ENCODE results near the gene RNFT2. TPM values are rescaled to one million over a fixed set of nuclear protein-coding genes. Genes with fewer than 3 reads are reported as not detected.
A peak's percentile ranks its signal among the peaks of the same experiment; 100 is the strongest.

The RNFT2 gene
- total RNA-seq, 4 donors from 2014 or later: 0.68 to 1.2 (median 1.2) TPM; not detected in 1

DNA sequence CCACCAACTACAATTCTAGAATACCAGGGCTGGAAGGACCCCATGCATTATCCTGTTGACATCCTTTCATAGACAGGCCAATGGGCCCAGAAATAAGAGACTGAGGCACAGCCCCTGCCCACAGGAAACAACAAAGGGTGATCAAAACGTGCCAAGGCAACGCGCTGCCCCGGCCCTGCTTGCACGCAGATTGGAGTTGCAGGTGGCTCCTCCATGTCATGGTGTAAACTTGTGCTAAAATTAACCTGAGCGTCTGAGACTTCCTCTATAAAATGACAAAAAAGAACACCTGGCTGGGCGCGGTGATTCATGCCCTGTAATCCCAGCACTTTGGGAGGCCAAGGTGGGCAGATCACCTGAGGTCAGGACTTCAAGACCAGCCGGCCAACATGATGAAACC is 30.4 kb upstream of the RNFT2 start:
- WGBS, 2 donors: 90 to 93% methylated on average over 9 of the region's 9 CpGs
- H3K4me3 ChIP-seq (ENCODE audit: low read depth, poor library complexity, severe bottlenecking): no peak overlapping the region
- TF ChIP-seq, protein P1, sequence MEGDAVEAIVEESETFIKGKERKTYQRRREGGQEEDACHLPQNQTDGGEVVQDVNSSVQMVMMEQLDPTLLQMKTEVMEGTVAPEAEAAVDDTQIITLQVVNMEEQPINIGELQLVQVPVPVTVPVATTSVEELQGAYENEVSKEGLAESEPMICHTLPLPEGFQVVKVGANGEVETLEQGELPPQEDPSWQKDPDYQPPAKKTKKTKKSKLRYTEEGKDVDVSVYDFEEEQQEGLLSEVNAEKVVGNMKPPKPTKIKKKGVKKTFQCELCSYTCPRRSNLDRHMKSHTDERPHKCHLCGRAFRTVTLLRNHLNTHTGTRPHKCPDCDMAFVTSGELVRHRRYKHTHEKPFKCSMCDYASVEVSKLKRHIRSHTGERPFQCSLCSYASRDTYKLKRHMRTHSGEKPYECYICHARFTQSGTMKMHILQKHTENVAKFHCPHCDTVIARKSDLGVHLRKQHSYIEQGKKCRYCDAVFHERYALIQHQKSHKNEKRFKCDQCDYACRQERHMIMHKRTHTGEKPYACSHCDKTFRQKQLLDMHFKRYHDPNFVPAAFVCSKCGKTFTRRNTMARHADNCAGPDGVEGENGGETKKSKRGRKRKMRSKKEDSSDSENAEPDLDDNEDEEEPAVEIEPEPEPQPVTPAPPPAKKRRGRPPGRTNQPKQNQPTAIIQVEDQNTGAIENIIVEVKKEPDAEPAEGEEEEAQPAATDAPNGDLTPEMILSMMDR (IDR thresholded peaks at IDR 0.05): no peak
- no peak for TF ChIP-seq POLR2A (IDR thresholded peaks at IDR 0.05)
- DNase-seq (ENCODE audit: low spot score in 2 of 2): no peak
- intact Hi-C loops (cut with DNase I; ENCODE audit: low total_unique reads): no loop called here

DNA sequence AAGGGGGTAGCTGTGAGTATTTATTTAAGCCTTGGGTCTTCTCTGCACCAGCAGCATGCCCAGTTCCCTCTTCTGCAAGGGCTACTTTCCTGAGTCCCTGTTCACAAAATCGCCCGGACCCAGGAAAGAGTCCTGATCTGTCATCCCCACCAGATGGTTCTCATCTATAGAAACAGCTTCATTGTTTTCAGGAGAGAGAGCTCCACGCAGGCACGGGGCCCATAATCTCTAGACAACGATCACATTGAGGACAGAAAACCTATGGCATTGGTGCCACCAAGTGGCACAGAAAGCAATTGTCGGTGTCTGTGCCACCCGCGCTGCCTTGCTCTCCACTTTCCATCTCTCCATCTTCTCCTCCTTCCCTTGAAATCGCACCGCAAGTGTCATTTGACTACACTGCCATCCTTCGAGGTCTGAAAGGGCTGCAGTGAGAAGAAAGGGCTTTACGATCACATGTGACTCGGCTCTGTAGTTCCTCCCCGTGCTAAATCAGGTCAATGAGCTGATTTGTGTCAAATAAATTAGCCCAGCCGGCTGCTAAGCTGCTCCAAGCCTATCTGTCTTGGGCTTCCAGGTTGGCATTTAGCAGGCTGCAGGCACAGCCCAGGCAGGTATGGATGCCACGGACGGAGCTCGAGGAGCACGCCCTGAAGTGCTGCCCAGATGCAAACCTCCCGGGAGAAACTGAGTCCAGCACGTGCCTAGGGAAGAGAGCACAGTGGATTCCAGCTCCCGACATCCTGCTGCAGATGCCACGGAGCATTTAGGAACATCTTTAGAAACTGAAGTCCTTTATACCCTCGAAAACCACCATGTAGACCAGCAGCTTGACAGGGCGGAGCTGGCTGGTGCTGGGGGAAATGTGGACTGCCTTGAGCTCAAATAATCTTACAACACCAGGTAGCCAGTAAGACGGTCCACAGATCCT is 29.0 kb upstream of the RNFT2 start:
- intact Hi-C loops (cut with DNase I; ENCODE audit: low total_unique reads): no loop called here
- H3K4me3 ChIP-seq (ENCODE audit: low read depth, poor library complexity, severe bottlenecking): no peak overlapping the region
- TF ChIP-seq POLR2A (IDR thresholded peaks at IDR 0.05): no peak
- TF ChIP-seq, protein P1 (IDR thresholded peaks at IDR 0.05): peak in 1 of 3 donors; percentile 52
- 14 to 17% methylated on average over 26 of the region's 26 CpGs for WGBS, 2 donors
- DNase-seq (ENCODE audit: low spot score in 2 of 2): peak in 1 of 2 donors; percentile 38

GRCh38 chr12:116709768-116710167 is 28.3 kb upstream of the RNFT2 start:
- no peak for DNase-seq (ENCODE audit: low spot score in 2 of 2)
- H3K4me3 ChIP-seq (ENCODE audit: low read depth, poor library complexity, severe bottlenecking): no peak overlapping the region
- TF ChIP-seq, protein P1 (IDR thresholded peaks at IDR 0.05): no peak
- TF ChIP-seq POLR2A (IDR thresholded peaks at IDR 0.05): no peak
- 65 to 79% methylated on average over 10 of the region's 10 CpGs for WGBS, 2 donors
- intact Hi-C loops (cut with DNase I; ENCODE audit: low total_unique reads): no loop called here

GRCh38 chr12:116710370-116711150 is 27.6 kb upstream of the RNFT2 start:
- DNase-seq (ENCODE audit: low spot score in 2 of 2): no peak
- intact Hi-C loops (cut with DNase I; ENCODE audit: low total_unique reads): no loop called here
- TF ChIP-seq, protein P1 (IDR thresholded peaks at IDR 0.05): no peak
- TF ChIP-seq POLR2A (IDR thresholded peaks at IDR 0.05): no peak
- WGBS, 2 donors: 54 to 60% methylated on average over 8 of the region's 8 CpGs
- H3K4me3 ChIP-seq (ENCODE audit: low read depth, poor library complexity, severe bottlenecking): no peak overlapping the region

DNA sequence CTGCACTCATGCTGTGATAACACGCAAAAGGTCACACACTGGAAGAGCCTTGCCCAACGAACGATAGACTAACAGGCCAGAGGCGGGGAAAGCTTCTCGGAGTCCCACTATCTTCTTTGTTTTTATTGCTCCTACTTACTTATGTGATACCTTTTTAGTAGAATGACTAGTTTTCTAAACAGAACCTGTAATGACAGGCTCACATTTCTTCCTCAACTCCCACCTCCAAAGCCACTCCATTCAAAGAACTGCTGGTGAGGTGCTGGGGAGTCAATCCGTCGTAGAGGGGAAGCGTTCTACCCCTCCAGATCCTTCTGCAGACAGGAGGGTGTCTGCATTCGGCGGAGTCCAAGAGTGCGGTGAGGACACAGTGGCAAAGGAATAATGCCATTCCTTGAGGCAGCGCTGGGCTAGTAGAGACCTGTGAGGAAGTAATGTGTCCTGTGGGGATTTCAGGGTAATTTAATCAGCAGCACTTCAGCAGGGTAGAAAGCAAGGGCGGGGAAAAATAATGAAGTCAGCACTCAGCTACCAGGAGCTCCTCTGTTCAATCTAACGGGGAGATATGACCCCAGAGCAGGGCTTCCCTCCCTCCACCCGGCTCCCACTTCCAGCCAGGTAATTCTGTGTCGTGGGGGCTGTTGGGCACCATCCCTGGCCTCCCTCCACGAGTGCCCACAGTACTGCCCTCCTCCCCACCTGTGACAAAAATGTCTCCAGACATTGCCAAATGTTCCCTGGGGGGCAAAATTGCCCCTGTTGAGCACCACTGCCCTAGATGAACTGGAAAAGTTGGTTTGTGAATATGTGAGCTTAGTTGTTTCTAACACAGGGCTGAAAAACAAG is 25.4 kb upstream of the RNFT2 start:
- intact Hi-C loops (cut with DNase I; ENCODE audit: low total_unique reads): no loop called here
- H3K4me3 ChIP-seq (ENCODE audit: low read depth, poor library complexity, severe bottlenecking): no peak overlapping the region
- 53 to 64% methylated on average over 17 of the region's 17 CpGs for WGBS, 2 donors
- no peak for DNase-seq (ENCODE audit: low spot score in 2 of 2)
- TF ChIP-seq, protein P1 (IDR thresholded peaks at IDR 0.05): no peak
- no peak for TF ChIP-seq POLR2A (IDR thresholded peaks at IDR 0.05)

Measured in lower leg skin (tissue), 4 donors.